GM12878 (cell line): ENCODE measurements around the gene SLC12A3. TPM values are rescaled to one million over a fixed set of nuclear protein-coding genes. Genes with fewer than 3 reads are reported as not detected.

Source experiments
- ATF2 ChIP-seq: IDR thresholded peaks from 2 replicates; pipeline ENCODE4 v1.6.1; 2012; ENCODE audit warnings: low read length, inconsistent platforms
- ATF3 ChIP-seq: IDR thresholded peaks from 2 replicates; pipeline ENCODE4 v1.6.1; 2011; ENCODE audit warnings: low read depth, mild to moderate bottlenecking, low read length, moderate library complexity, borderline replicate concordance; ENCODE audit errors: extremely low read depth
- BMI1 ChIP-seq: fragments of 450-650 bp; IDR thresholded peaks from 2 replicates; pipeline ENCODE4 v1.6.1; 2016; ENCODE audit warnings: mild to moderate bottlenecking, moderate library complexity, borderline replicate concordance
- CEBPZ ChIP-seq: fragments of 150-350 bp; IDR thresholded peaks from 2 replicates; pipeline ENCODE4 v1.6.1; 2016; ENCODE audit warnings: low read depth, low read length
- CREB1 ChIP-seq: IDR thresholded peaks from 2 replicates; pipeline ENCODE4 v1.6.1; 2012; ENCODE audit warnings: low read depth, mild to moderate bottlenecking, inconsistent platforms
- E2F4 ChIP-seq: IDR thresholded peaks from 2 replicates; pipeline ENCODE4 v1.6.1; 2012; ENCODE audit warnings: low read depth, low read length, improper control_type of control experiment
- FOS ChIP-seq: IDR thresholded peaks from 3 replicates; pipeline ENCODE4 v1.6.1; 2011; ENCODE audit warnings: borderline replicate concordance; ENCODE audit not compliant: insufficient read length; ENCODE audit errors: extremely low read depth
- IRF5 ChIP-seq: fragments of 450-650 bp; IDR thresholded peaks from 2 replicates; pipeline ENCODE4 v1.6.1; 2017; ENCODE audit warnings: borderline replicate concordance
- MLLT1 ChIP-seq: fragments of 450-650 bp; IDR thresholded peaks from 2 replicates; pipeline ENCODE4 v1.6.1; 2016; ENCODE audit warnings: mild to moderate bottlenecking
- MXI1 ChIP-seq: fragments of 150-350 bp; IDR thresholded peaks from 2 replicates; pipeline ENCODE4 v1.6.1; 2011; ENCODE audit warnings: low read depth, mild to moderate bottlenecking, inconsistent platforms, low read length, improper control_type of control experiment
- NFXL1 ChIP-seq: fragments of 450-650 bp; IDR thresholded peaks from 2 replicates; pipeline ENCODE4 v1.6.1; 2017; ENCODE audit warnings: antibody characterized with exemption, mild to moderate bottlenecking, borderline replicate concordance
- NR2C2 ChIP-seq: IDR thresholded peaks from 2 replicates; pipeline ENCODE4 v1.6.1; 2011; ENCODE audit warnings: borderline replicate concordance, low read depth; ENCODE audit not compliant: control insufficient read depth, insufficient read length
- PAX8 ChIP-seq: fragments of 450-650 bp; IDR thresholded peaks from 2 replicates; pipeline ENCODE4 v1.6.1; 2017; ENCODE audit warnings: mild to moderate bottlenecking, moderate library complexity
- PBX3 ChIP-seq: IDR thresholded peaks from 2 replicates; pipeline ENCODE4 v1.6.1; 2011; ENCODE audit warnings: mild to moderate bottlenecking, low read depth, low read length, moderate library complexity; ENCODE audit not compliant: insufficient replicate concordance
- TCF3 ChIP-seq: IDR thresholded peaks from 2 replicates; pipeline ENCODE4 v1.6.1; 2012; ENCODE audit warnings: low read depth, mild to moderate bottlenecking, low read length, borderline replicate concordance; ENCODE audit not compliant: insufficient read depth
- YBX1 ChIP-seq: fragments of 450-650 bp; IDR thresholded peaks from 2 replicates; pipeline ENCODE4 v1.6.1; 2016; ENCODE audit warnings: antibody characterized with exemption
- ZZZ3 ChIP-seq: IDR thresholded peaks from 2 replicates; pipeline ENCODE4 v1.6.1; 2011; ENCODE audit warnings: low read depth; ENCODE audit not compliant: control insufficient read depth, insufficient read length
- polyA plus RNA-seq, 11 experiments: library from polyadenylated mRNA; depleted of rRNA in 4 of 11; unstranded in 6 of 11; stranded (reverse) in 5 of 11; fragments of >200 nt; fragmentation: Nextera tagmentation in 4 of 11; fragmentation: Illumina TruSeq in 1 of 11; extraction: Ambion mirVana in 4 of 11; extraction: Trizol in 1 of 11; gene quantifications; 1 replicate in 1 of 11; 2 replicates in 10 of 11; pipeline versions ENCODE4 v1.2.1 to v1.2.3, GENCODE V29; 2011 to 2016; ENCODE audit warnings: inconsistent platforms in 2 of 11, missing spikeins in 2 of 11, low read depth in 1 of 11
- total RNA-seq, 4 experiments: library from RNA; depleted of rRNA in 3 of 4; stranded (reverse); fragments of >200 nt in 3 of 4; fragmentation: Illumina TruSeq in 1 of 4; extraction: Trizol in 1 of 4; gene quantifications; 2 replicates each; pipeline versions ENCODE4 v1.2.1 to v1.2.3, GENCODE V29; 2013 to 2021

The SLC12A3 gene
- total and polyA plus RNA-seq, 10 of the 15 experiments (the other 5 are each of a cell fraction or from before 2014, with no cell fraction given) = 0.05 to 6.3 (median 3.1) TPM

GRCh38 chr16:56944954-56945839 is 80.2 kb downstream of the SLC12A3 start (continued):
- no peak for TF ChIP-seq IRF5
- TF ChIP-seq YBX1 = no peak
- no peak for TF ChIP-seq ZZZ3
- no peak for TF ChIP-seq MXI1
- TF ChIP-seq NFXL1 = no peak
- peak; percentile 47 for TF ChIP-seq BMI1
- no peak for TF ChIP-seq MLLT1
- TF ChIP-seq E2F4 = no peak
- TF ChIP-seq CREB1 = 0 out of 2 replicates have a peak, but pooled peaks have one; percentile 37
- no peak for TF ChIP-seq TCF3
- TF ChIP-seq PAX8 = no peak
- TF ChIP-seq PBX3 = no peak
- TF ChIP-seq ATF3 = no peak
- TF ChIP-seq ATF2 = peak; percentile 70
- TF ChIP-seq FOS = no peak
- no peak for TF ChIP-seq NR2C2
- TF ChIP-seq CEBPZ = no peak; the same call in 1 of the 2 replicates
